A549 (cell line): ENCODE data around the gene SLC22A17. TPM values are rescaled to one million over a fixed set of nuclear protein-coding genes. Genes with fewer than 3 reads are reported as not detected.

Experiments
- ATAC-seq, 2 experiments: fragments of 200-7000 bp in 1 of 2; fragments of >200 bp in 1 of 2; cut with Nextera tagmentation in 1 of 2; cut with Tn5 transposase in 1 of 2; 3 replicates each; pipeline versions ENCODE4 v1.8.0 to v1.9.1; 2018 to 2020; ENCODE audit warnings: mild to moderate bottlenecking in 1 of 2, moderate library complexity in 1 of 2
- CTCF ChIA-PET: fragments of 300-600 bp; sonication (Branson Sonifier 250); formaldehyde crosslinking; extraction: SDS; loops from one replicate; lab custom pipeline; 2021; ENCODE audit warnings: antibody characterized with exemption, inconsistent platforms; lab: Yijun Ruan, JAX
- POLR2A ChIA-PET: fragments of 350-600 bp; formaldehyde crosslinking; extraction: SDS; loops from one replicate; lab custom pipeline; 2021; ENCODE audit warnings: antibody characterized with exemption, inconsistent platforms; lab: Yijun Ruan, JAX
- DNase-seq, 2 experiments: peaks; one replicate each; pipeline versions ENCODE4 v3.0.0 to v3.0.0-alpha.2; 2011 to 2016; ENCODE audit warnings: low read depth in 1 of 2, low spot score in 1 of 2
- FAIRE-seq: peaks from 2 replicates; lab custom pipeline; 2011; peaks lifted over from hg19 to GRCh38; lab: Jason Lieb, UNC
- H3K27ac ChIP-seq, 2 experiments: fragments of >200 bp; sonication (Bioruptor Twin); formaldehyde crosslinking; 3 replicates each; pipeline ENCODE4 v1.5.1; 2016 to 2017
- H3K4me1 ChIP-seq: fragments of >200 bp; sonication (Bioruptor Twin); formaldehyde crosslinking; 3 replicates; pipeline ENCODE4 v1.6.1; 2016
- H3K4me2 ChIP-seq: fragments of >200 bp; sonication (Bioruptor Twin); formaldehyde crosslinking; 3 replicates; pipeline ENCODE4 v1.6.1; 2016
- H3K4me3 ChIP-seq: fragments of >200 bp; sonication (Bioruptor Twin); formaldehyde crosslinking; 3 replicates; pipeline ENCODE4 v1.5.1; 2016
- H3K9me3 ChIP-seq: fragments of >200 bp; sonication (Bioruptor Twin); formaldehyde crosslinking; 3 replicates; pipeline ENCODE4 v1.6.1; 2016
- CBX2 ChIP-seq: fragments of 200-600 bp; sonication (generic); IDR thresholded peaks from 2 replicates; pipeline ENCODE4 v1.6.1; 2016; ENCODE audit warnings: low read depth, mild to moderate bottlenecking, borderline replicate concordance
- CBX8 ChIP-seq: fragments of 200-600 bp; sonication (generic); IDR thresholded peaks from 2 replicates; pipeline ENCODE4 v1.6.1; 2016
- CHD4 ChIP-seq: fragments of 200-600 bp; sonication (generic); IDR thresholded peaks from 2 replicates; pipeline ENCODE4 v1.6.1; 2016; ENCODE audit warnings: antibody characterized with exemption, mild to moderate bottlenecking, borderline replicate concordance
- EHMT2 ChIP-seq: fragments of 200-600 bp; sonication (generic); IDR thresholded peaks from 2 replicates; pipeline ENCODE4 v1.6.1; 2016; ENCODE audit warnings: antibody characterized with exemption, low read depth, mild to moderate bottlenecking, moderate library complexity
- ELK1 ChIP-seq: fragments of 150-350 bp; IDR thresholded peaks from 2 replicates; pipeline ENCODE4 v1.6.1; 2014; ENCODE audit warnings: low read depth, mild to moderate bottlenecking, low read length
- FOSB ChIP-seq: fragments of 250-450 bp; sonication (Bioruptor Pico); IDR thresholded peaks from 2 replicates; pipeline ENCODE4 v1.5.0; 2020; ENCODE audit warnings: mild to moderate bottlenecking, moderate library complexity
- FOSL2 ChIP-seq, 2 experiments: fragments of 450-650 bp in 1 of 2; fragments of >200 bp in 1 of 2; sonication (Bioruptor Twin) in 1 of 2; formaldehyde crosslinking; IDR thresholded peaks; 2 replicates each; pipeline versions ENCODE4 v1.5.0 to v1.6.1; 2016 to 2020; ENCODE audit warnings: mild to moderate bottlenecking in 1 of 2, moderate library complexity in 1 of 2
- FOXS1 ChIP-seq: fragments of 250-450 bp; sonication (Bioruptor Pico); IDR thresholded peaks from 2 replicates; pipeline ENCODE4 v1.5.0; 2020; ENCODE audit warnings: mild to moderate bottlenecking, moderate library complexity
- HES2 ChIP-seq: fragments of >200 bp; sonication (Bioruptor Twin); formaldehyde crosslinking; IDR thresholded peaks from 2 replicates; pipeline ENCODE4 v1.6.1; 2016
- HOXB5 ChIP-seq: fragments of 250-450 bp; sonication (Bioruptor Pico); IDR thresholded peaks from 2 replicates; pipeline ENCODE4 v1.5.0; 2020; ENCODE audit warnings: mild to moderate bottlenecking, moderate library complexity
- MAX ChIP-seq: IDR thresholded peaks from 2 replicates; pipeline ENCODE4 v1.6.1; 2012
- MAZ ChIP-seq: fragments of 150-350 bp; IDR thresholded peaks from 2 replicates; pipeline ENCODE4 v1.6.1; 2014; ENCODE audit warnings: antibody characterized with exemption, low read depth, low read length, borderline replicate concordance
- POLR2AphosphoS2 ChIP-seq: conservative IDR thresholded peaks from 2 replicates; pipeline ENCODE4 v1.6.1; 2012; ENCODE audit warnings: low read length, improper control_type of control experiment, inconsistent platforms
- RAD21 ChIP-seq, 2 experiments: fragments of >200 bp in 1 of 2; sonication (Bioruptor Twin) in 1 of 2; formaldehyde crosslinking in 1 of 2; IDR thresholded peaks in 1 of 2; conservative IDR thresholded peaks in 1 of 2; 2 replicates in 1 of 2; 3 replicates in 1 of 2; pipeline ENCODE4 v1.6.1; 2012 to 2018; ENCODE audit warnings: inconsistent platforms in 1 of 2
- RCOR1 ChIP-seq: fragments of 150-350 bp; IDR thresholded peaks from 2 replicates; pipeline ENCODE4 v1.6.1; 2014; ENCODE audit warnings: antibody characterized with exemption, low read length, low read depth
- RFX5 ChIP-seq: fragments of 450-650 bp; IDR thresholded peaks from 2 replicates; pipeline ENCODE4 v1.7.1; 2014; ENCODE audit warnings: antibody characterized with exemption, mild to moderate bottlenecking, moderate library complexity
- RNF2 ChIP-seq: fragments of 200-600 bp; sonication (generic); IDR thresholded peaks from 2 replicates; pipeline ENCODE4 v1.6.1; 2016; ENCODE audit warnings: low read depth, mild to moderate bottlenecking, antibody characterized with exemption, moderate library complexity, borderline replicate concordance
- SREBF2 ChIP-seq: fragments of 450-650 bp; IDR thresholded peaks from 2 replicates; pipeline ENCODE4 v1.6.1; 2014; ENCODE audit warnings: mild to moderate bottlenecking, moderate library complexity
- TFCP2L1 ChIP-seq: fragments of 250-450 bp; sonication (Bioruptor Pico); IDR thresholded peaks from 2 replicates; pipeline ENCODE4 v1.5.0; 2021; ENCODE audit warnings: mild to moderate bottlenecking
- USF2 ChIP-seq: fragments of 450-650 bp; IDR thresholded peaks from 2 replicates; pipeline ENCODE4 v1.6.1; 2014; ENCODE audit warnings: antibody characterized with exemption
- ZFP36 ChIP-seq: fragments of 450-650 bp; IDR thresholded peaks from 2 replicates; pipeline ENCODE4 v1.6.1; 2014; ENCODE audit warnings: borderline replicate concordance; ENCODE audit not compliant: partially characterized antibody
- ZNF302 ChIP-seq: fragments of 250-450 bp; sonication (Bioruptor Pico); IDR thresholded peaks from 2 replicates; pipeline ENCODE4 v1.9.0; 2021; ENCODE audit warnings: inconsistent platforms, mild to moderate bottlenecking, moderate library complexity
- WGBS: methylation state at CpG from one replicate; pipeline ENCODE4 v1.1.6; 2017; ENCODE audit errors: missing lambda C conversion rate; 5-methylcytosine and 5-hydroxymethylcytosine counted together
- polyA plus RNA-seq, 4 experiments: library from polyadenylated mRNA; depleted of rRNA in 3 of 4; stranded (reverse); fragments of >200 nt; fragmentation: RNase III in 1 of 4; extraction: RNeasy Plus Mini Kit Qiagen cat#74134 plus additional on column Dnase treatment in 1 of 4; gene quantifications; 2 replicates in 3 of 4; 3 replicates in 1 of 4; pipeline ENCODE4 v1.2.3, GENCODE V29; 2011 to 2017

The SLC22A17 gene
- polyA plus RNA-seq, 2 of the 4 experiments (the other 2 are of a cell fraction) = 3.5 to 8.4 TPM

GRCh38 chr14:23310546-23310945 lies 42.1 kb downstream of the SLC22A17 start:
- H3K4me3 ChIP-seq = no peak overlapping the region
- H3K9me3 ChIP-seq = no peaks in the 10 kb centered on the region
- FAIRE-seq = no peak
- TF ChIP-seq SREBF2 (no peak), USF2 (no peak), ELK1 (no peak), ZFP36 (no peak)
- no peak overlapping the region for H3K4me2 ChIP-seq
- 82% methylated on average over 1 of the region's 1 CpG for WGBS
- no peak for DNase-seq
- no peak for ATAC-seq
- CTCF ChIA-PET = interaction anchor here (1.0 to 2.9 kb wide), 6 partner anchors 9 to 216 kb away, joined by 3 to 15 read pairs (median 4); partner anchors contain the start of genes ACIN1, C14orf119, PABPN1 and PPP1R3E
- peaks cover 24% of the 10 kb centered on the region for H3K4me1 ChIP-seq
- POLR2A ChIA-PET = interaction anchor here (1.2 to 1.4 kb wide), 2 partner anchors 8 to 11 kb away, joined by 5 read pairs; partner anchors contain the start of genes PABPN1 and PPP1R3E
- H3K27ac ChIP-seq = no peak overlapping the region

GRCh38 chr14:23308721-23309445 lies 43.8 kb downstream of the SLC22A17 start:
- TF ChIP-seq POLR2AphosphoS2 = no peak
- TF ChIP-seq EHMT2 = no peak
- no peak for TF ChIP-seq FOSL2 (IDR thresholded peaks at IDR 0.05)
- TF ChIP-seq FOSL2 (CRISPR knock-in tag; IDR thresholded peaks at IDR 0.05) = no peak
- TF ChIP-seq HOXB5 (CRISPR knock-in tag) = no peak
- no peak for TF ChIP-seq USF2
- no peak for TF ChIP-seq CBX8
- no peak for TF ChIP-seq MAX
- no peak for TF ChIP-seq RCOR1
- ChIA-PET CTCF (interaction anchor here (0.5 to 3.8 kb wide), 10 partner anchors 7 to 794 kb away, joined by 3 to 15 read pairs (median 4); partner anchors contain the start of genes PPP1R3E and SLC22A17), POLR2A (interaction anchor here (0.5 to 4.5 kb wide), 2 partner anchors 13 to 243 kb away, joined by 3 to 64 read pairs; partner anchors contain the start of genes PABPN1 and ZFHX2)
- H3K9me3 ChIP-seq = no peaks in the 10 kb centered on the region
- no peak for DNase-seq
- FAIRE-seq = no peak
- H3K4me2 ChIP-seq = peak overlapping the region; percentile 94
- ATAC-seq = no peak
- H3K27ac ChIP-seq = 0 out of 6 replicates have a peak overlapping the region, but pooled peaks of 1 of the 2 experiments have one; percentile 17
- H3K4me3 ChIP-seq = no peak overlapping the region
- peaks cover 25% of the 10 kb centered on the region for H3K4me1 ChIP-seq
- WGBS = 93% methylated on average over 17 of the region's 17 CpGs

GRCh38 chr14:23307687-23308644 lies 44.7 kb downstream of the SLC22A17 start:
- ATAC-seq (no peak), FAIRE-seq (no peak)
- POLR2A ChIA-PET = interaction anchor here (1.4 to 4.5 kb wide), 3 partner anchors 8 to 213 kb away, joined by 6 to 64 read pairs (median 9); partner anchors contain the start of genes ACIN1, C14orf119 and PABPN1
- TF ChIP-seq CBX2 (no peak), TFCP2L1 (CRISPR knock-in tag) (no peak), RFX5 (no peak), ZNF302 (no peak), FOSB (CRISPR knock-in tag) (no peak), FOXS1 (no peak), RNF2 (no peak), POLR2AphosphoS2 (no peak), CHD4 (no peak), FOSL2 (IDR thresholded peaks at IDR 0.05) (no peak), FOSL2 (CRISPR knock-in tag; IDR thresholded peaks at IDR 0.05) (no peak), RAD21 (conservative IDR thresholded peaks at IDR 0.05 in 1 of 2, IDR thresholded peaks at IDR 0.05 in 1 of 2) (no peak), MAZ (no peak), HES2 (no peak)

More at GRCh38 chr14:23307687-23308644, 44.7 kb downstream of the SLC22A17 start:
- 79% methylated on average over 18 of the region's 22 CpGs for WGBS
- Histone ChIP-seq H3K9me3 (no peaks in the 10 kb centered on the region), H3K4me3 (peak overlapping the region; percentile 74), H3K4me2 (peak overlapping the region; percentile 94), H3K4me1 (peaks cover 28% of the 10 kb centered on the region), H3K27ac (peak overlapping the region; percentile 95 to 96; a peak in 5 of 6 replicates)
- CTCF ChIA-PET = interaction anchor here (0.6 to 3.8 kb wide), 9 partner anchors 12 to 793 kb away, joined by 3 to 11 read pairs (median 4); partner anchors contain the start of genes PABPN1 and SLC22A17
- DNase-seq = peak in 1 of 2 experiments; percentile 12
